GM18868 (cell line): ENCODE results near the gene ZNF414.
"Not testable (repeated sequence)": the region's sequence is repeated elsewhere in the genome, so short reads cannot be mapped to it uniquely, and the experiment has no call there.

Source experiments
- ATAC-seq: cut with Tn5 transposase; IDR thresholded peaks from one replicate; pipeline ENCODE4 v1.9.1; 2021; ENCODE audit warnings: mild to moderate bottlenecking, moderate library complexity; ENCODE audit not compliant: unreplicated experiment

The ZNF414 gene

GRCh38 chr19:8518536-8518935 is 4.6 kb upstream of the ZNF414 start:
- no peak for ATAC-seq

GRCh38 chr19:8517551-8518442 is 3.8 kb upstream of the ZNF414 start:
- no peak for ATAC-seq

GRCh38 chr19:8515317-8515716 is 1.4 kb upstream of the ZNF414 start:
- no peak for ATAC-seq

- ATAC-seq: not testable (repeated sequence)
These were observed 590 bp upstream of the ZNF414 start for GRCh38 chr19:8514505-8515009.

- no peak for ATAC-seq
These were observed 806 bp downstream of the ZNF414 start for GRCh38 chr19:8513036-8513686.

GRCh38 chr19:8512115-8512967 is 1.6 kb downstream of the ZNF414 start:
- no peak for ATAC-seq

GRCh38 chr19:8511573-8512101 is 2.3 kb downstream of the ZNF414 start:
- no peak for ATAC-seq

GRCh38 chr19:8510589-8511115 is 3.3 kb downstream of the ZNF414 start:
- ATAC-seq: no peak

- ATAC-seq: no peak
These were observed 7.5 kb downstream of the ZNF414 start for GRCh38 chr19:8506402-8506957.

GRCh38 chr19:8505680-8506401 is 8.1 kb downstream of the ZNF414 start:
- no peak for ATAC-seq

- no peak for ATAC-seq
These were observed 9.0 kb downstream of the ZNF414 start for GRCh38 chr19:8504919-8505318.

- no peak for ATAC-seq
These were observed 9.8 kb downstream of the ZNF414 start for GRCh38 chr19:8504171-8504570.

- ATAC-seq: no peak
These were observed 10.5 kb downstream of the ZNF414 start for GRCh38 chr19:8503510-8503909.

GRCh38 chr19:8501981-8502380 is 12.0 kb downstream of the ZNF414 start:
- ATAC-seq: no peak

- ATAC-seq: no peak
These were observed 12.5 kb downstream of the ZNF414 start for GRCh38 chr19:8501516-8501915.

GRCh38 chr19:8500158-8500557 is 13.8 kb downstream of the ZNF414 start:
- ATAC-seq: no peak

- ATAC-seq: no peak
These were observed 14.7 kb downstream of the ZNF414 start for GRCh38 chr19:8499048-8499833.

GRCh38 chr19:8498295-8498694 is 15.7 kb downstream of the ZNF414 start:
- ATAC-seq: no peak

- ATAC-seq: no peak
These were observed 19.8 kb downstream of the ZNF414 start for GRCh38 chr19:8494158-8494557.
